PC-9 (cell line): ENCODE data around the gene KCNH3. TPM values are rescaled to one million over a fixed set of nuclear protein-coding genes. Genes with fewer than 3 reads are reported as not detected.

Experiments
- BruUV-seq: library from RNA; stranded (reverse); fragments of 400-500 nt; replicated peaks from 2 replicates; lab custom pipeline; 2021; lab: Mats Ljungman, UMichigan
- CTCF ChIA-PET: fragments of 300-600 bp; sonication (Branson Sonifier 250); formaldehyde crosslinking; loops from one replicate; lab custom pipeline; 2022; ENCODE audit warnings: antibody characterized with exemption; lab: Charles Lee
- POLR2A ChIA-PET: fragments of 300-600 bp; sonication (Branson Sonifier 250); formaldehyde crosslinking; loops from one replicate; lab custom pipeline; 2022; ENCODE audit warnings: antibody characterized with exemption; ENCODE audit not compliant: unreplicated experiment; lab: Charles Lee
- DNase-seq, 2 experiments: peaks; one replicate each; pipeline versions ENCODE4 v3.0.0 to v3.0.0-alpha.2; 2015 to 2022; ENCODE audit warnings: mixed read lengths in 1 of 2
- H2AFZ ChIP-seq: fragments of 200-600 bp; sonication (generic); 2 replicates; pipeline ENCODE4 v1.8.1; 2017; ENCODE audit warnings: antibody characterized with exemption
- H3F3A ChIP-seq: fragments of 200-600 bp; sonication (generic); 2 replicates; pipeline ENCODE4 v1.8.1; 2017; ENCODE audit warnings: antibody characterized with exemption, mild to moderate bottlenecking, low read depth; ENCODE audit not compliant: insufficient read depth
- H3K27ac ChIP-seq: fragments of 200-600 bp; sonication (generic); 2 replicates; pipeline ENCODE4 v1.6.1; 2016; ENCODE audit warnings: mixed run types
- H3K27me3 ChIP-seq: fragments of 200-600 bp; sonication (generic); 2 replicates; pipeline ENCODE4 v1.6.1; 2016; ENCODE audit warnings: low read depth, mixed run types; ENCODE audit not compliant: insufficient read depth
- H3K36me3 ChIP-seq: fragments of 200-600 bp; sonication (generic); 2 replicates; pipeline ENCODE4 v1.6.1; 2016; ENCODE audit warnings: low read depth, mixed run types
- H3K4me1 ChIP-seq: fragments of 200-600 bp; sonication (generic); replicated peaks from 2 replicates; pipeline ENCODE4 v1.6.1; 2016; ENCODE audit warnings: mixed run types; ENCODE audit not compliant: insufficient read depth
- H3K4me2 ChIP-seq: fragments of 200-600 bp; sonication (generic); 2 replicates; pipeline ENCODE4 v1.6.1; 2017; ENCODE audit warnings: mixed run types
- H3K4me3 ChIP-seq: fragments of 200-600 bp; sonication (generic); 2 replicates; pipeline ENCODE4 v1.6.1; 2016; ENCODE audit warnings: mixed run types
- H3K79me2 ChIP-seq: fragments of 200-600 bp; sonication (generic); 2 replicates; pipeline ENCODE4 v1.6.1; 2017; ENCODE audit warnings: low read depth, mixed run types
- H3K9me2 ChIP-seq: fragments of 200-600 bp; sonication (generic); 2 replicates; pipeline ENCODE4 v1.8.1; 2017; ENCODE audit warnings: mild to moderate bottlenecking; ENCODE audit not compliant: insufficient read depth
- H3K9me3 ChIP-seq: fragments of 200-600 bp; sonication (generic); 2 replicates; pipeline ENCODE4 v1.8.1; 2016; ENCODE audit warnings: low read depth; ENCODE audit not compliant: insufficient read depth
- H4K20me1 ChIP-seq: fragments of 200-600 bp; sonication (generic); 2 replicates; pipeline ENCODE4 v1.8.1; 2017; ENCODE audit not compliant: insufficient read depth
- CTCF ChIP-seq: fragments of 200-600 bp; sonication (generic); conservative IDR thresholded peaks from 2 replicates; pipeline ENCODE4 v1.6.1; 2017; ENCODE audit warnings: mixed run types, antibody characterized with exemption, mild to moderate bottlenecking, moderate library complexity
- EZH2 ChIP-seq: fragments of 200-600 bp; sonication (generic); IDR thresholded peaks from 2 replicates; pipeline ENCODE4 v1.8.0; 2017; ENCODE audit warnings: antibody characterized with exemption, low read depth
- intact Hi-C: fragments of 100-400 bp; cut with micrococcal nuclease; formaldehyde crosslinking; loops from one replicate; pipeline ENCODE4 v1.10.0; 2022; ENCODE audit not compliant: unreplicated experiment
- total RNA-seq: library from RNA; stranded (reverse); gene quantifications from 2 replicates; pipeline ENCODE4 v1.2.3, GENCODE V29; 2021

KCNH3 gene
- total RNA-seq, 1 experiment from 2014 or later = not detected

- no peaks in the 10 kb centered on the region for H4K20me1 ChIP-seq
- H3K4me3 ChIP-seq = no peak overlapping the region
- H3K27me3 ChIP-seq = peaks cover 4% of the 10 kb centered on the region; the same call in 1 of the 2 replicates
- BruUV-seq = no TSS peak
- no peaks in the 10 kb centered on the region for H3F3A ChIP-seq
- TF ChIP-seq EZH2 (no peak), CTCF (no peak)
- no peaks in the 10 kb centered on the region for H3K79me2 ChIP-seq
- CTCF ChIA-PET = interaction anchor here (0.5 to 3.2 kb wide), 4 partner anchors 11 to 198 kb away, joined by 3 to 15 read pairs (median 4); no protein-coding TSS in a partner anchor
- H3K9me2 ChIP-seq = no peaks in the 10 kb centered on the region
- intact Hi-C loops = no loop called here
- no peaks in the 10 kb centered on the region for H3K4me1 ChIP-seq
- no peak overlapping the region for H3K27ac ChIP-seq
- DNase-seq = no peak
- POLR2A ChIA-PET = no interaction called here
- H2AFZ ChIP-seq = no peak overlapping the region
- no peak overlapping the region for H3K4me2 ChIP-seq
- H3K36me3 ChIP-seq = 0 out of 2 replicates have a peak, but pooled peaks cover 3% of the 10 kb centered on the region
- H3K9me3 ChIP-seq = no peaks in the 10 kb centered on the region
These were observed 17.0 kb downstream of the KCNH3 start for GRCh38 chr12:49555631-49556390.

- no peaks in the 10 kb centered on the region for H3K4me1 ChIP-seq
- H2AFZ ChIP-seq = no peak overlapping the region
- no peak overlapping the region for H3K4me3 ChIP-seq
- H3K36me3 ChIP-seq = peaks cover 9% of the 10 kb centered on the region; the same call in 1 of the 2 replicates
- no peaks in the 10 kb centered on the region for H3K9me2 ChIP-seq
- no peaks in the 10 kb centered on the region for H3K9me3 ChIP-seq
- H3F3A ChIP-seq = no peaks in the 10 kb centered on the region
- ChIA-PET CTCF (interaction anchor here (0.5 kb wide), 1 partner anchor 30 kb away, joined by 4 read pairs; no protein-coding TSS in a partner anchor), POLR2A (no interaction called here)
- peaks cover 4% of the 10 kb centered on the region; the same call in 1 of the 2 replicates for H3K27me3 ChIP-seq
- no peak overlapping the region for H3K4me2 ChIP-seq
- no peak overlapping the region for H3K27ac ChIP-seq
- BruUV-seq = no TSS peak
- TF ChIP-seq CTCF (no peak), EZH2 (no peak)
- DNase-seq = no peak
- H3K79me2 ChIP-seq = no peaks in the 10 kb centered on the region
- intact Hi-C loops = no loop called here
- no peaks in the 10 kb centered on the region for H4K20me1 ChIP-seq
These were observed 17.8 kb downstream of the KCNH3 start for GRCh38 chr12:49556391-49557186.

GRCh38 chr12:49557187-49557916 lies 18.5 kb downstream of the KCNH3 start:
- CTCF ChIA-PET = no interaction called here
- Histone ChIP-seq H3K9me3 (no peaks in the 10 kb centered on the region), H2AFZ (no peak overlapping the region), H3K36me3 (peaks cover 16% of the 10 kb centered on the region; the same call in 1 of the 2 replicates), H3K27ac (no peak overlapping the region), H4K20me1 (no peaks in the 10 kb centered on the region), H3K27me3 (peaks cover 2% of the 10 kb centered on the region; the same call in 1 of the 2 replicates), H3K4me3 (no peak overlapping the region), H3K79me2 (no peaks in the 10 kb centered on the region), H3F3A (no peaks in the 10 kb centered on the region), H3K9me2 (no peaks in the 10 kb centered on the region), H3K4me1 (no peaks in the 10 kb centered on the region), H3K4me2 (no peak overlapping the region)
- TF ChIP-seq EZH2 = no peak
- TF ChIP-seq CTCF = no peak
- no TSS peak for BruUV-seq
- no peak for DNase-seq
- intact Hi-C loops = no loop called here
- POLR2A ChIA-PET = no interaction called here
